Ascending aorta (tissue), 2 donors: ENCODE results near the gene KCNN3. TPM values are rescaled to one million over a fixed set of nuclear protein-coding genes. Genes with fewer than 3 reads are reported as not detected.

ENCODE experiments used
- DNase-seq, 2 donors: peaks; one replicate each; pipeline ENCODE4 v3.0.0-alpha.2; 2019; ENCODE audit warnings: low spot score in 2 of 2
- H3K27ac ChIP-seq, 2 donors: fragments of 200-600 bp; sonication (generic); one replicate each; pipeline ENCODE4 v1.5.1; 2016 to 2017; ENCODE audit warnings: mild to moderate bottlenecking in 1 of 2
- H3K27me3 ChIP-seq: fragments of 200-600 bp; sonication (generic); one replicate; pipeline ENCODE4 v1.5.1; 2017
- H3K36me3 ChIP-seq, 2 donors: fragments of 200-600 bp; sonication (generic); one replicate each; pipeline ENCODE4 v1.5.1; 2016
- H3K4me1 ChIP-seq, 2 donors: fragments of 200-600 bp; sonication (generic); one replicate each; pipeline ENCODE4 v1.5.1; 2016 to 2017; ENCODE audit warnings: mild to moderate bottlenecking in 1 of 2
- H3K4me3 ChIP-seq, 2 donors: fragments of 200-600 bp; sonication (generic); one replicate each; pipeline ENCODE4 v1.5.1; 2016 to 2017; ENCODE audit warnings: mild to moderate bottlenecking in 1 of 2
- H3K9me3 ChIP-seq, 2 donors: fragments of 200-600 bp; sonication (generic); one replicate each; pipeline ENCODE4 v1.5.1; 2016
- intact Hi-C: fragments of 100-400 bp; cut with DNase I; formaldehyde crosslinking; loops from one replicate; pipeline ENCODE4 v1.15.1; 2023
- total RNA-seq: library from RNA; depleted of rRNA; stranded (reverse); fragments of >200 nt; gene quantifications from one replicate; pipeline ENCODE4 v1.1.0, GENCODE V29; 2016
- TF ChIP-seq, protein P1 (sequence below), 3 experiments: fragments of 200-600 bp in 2 of 3; fragments of 450-650 bp in 1 of 3; sonication (generic) in 2 of 3; IDR thresholded peaks; one replicate each; pipeline ENCODE4 v1.5.1; 2016 to 2019; ENCODE audit warnings: antibody characterized with exemption in 3 of 3, mild to moderate bottlenecking in 1 of 3, moderate library complexity in 1 of 3

KCNN3 gene
- total RNA-seq, 1 donor from 2014 or later, result 24.6 TPM

DNA sequence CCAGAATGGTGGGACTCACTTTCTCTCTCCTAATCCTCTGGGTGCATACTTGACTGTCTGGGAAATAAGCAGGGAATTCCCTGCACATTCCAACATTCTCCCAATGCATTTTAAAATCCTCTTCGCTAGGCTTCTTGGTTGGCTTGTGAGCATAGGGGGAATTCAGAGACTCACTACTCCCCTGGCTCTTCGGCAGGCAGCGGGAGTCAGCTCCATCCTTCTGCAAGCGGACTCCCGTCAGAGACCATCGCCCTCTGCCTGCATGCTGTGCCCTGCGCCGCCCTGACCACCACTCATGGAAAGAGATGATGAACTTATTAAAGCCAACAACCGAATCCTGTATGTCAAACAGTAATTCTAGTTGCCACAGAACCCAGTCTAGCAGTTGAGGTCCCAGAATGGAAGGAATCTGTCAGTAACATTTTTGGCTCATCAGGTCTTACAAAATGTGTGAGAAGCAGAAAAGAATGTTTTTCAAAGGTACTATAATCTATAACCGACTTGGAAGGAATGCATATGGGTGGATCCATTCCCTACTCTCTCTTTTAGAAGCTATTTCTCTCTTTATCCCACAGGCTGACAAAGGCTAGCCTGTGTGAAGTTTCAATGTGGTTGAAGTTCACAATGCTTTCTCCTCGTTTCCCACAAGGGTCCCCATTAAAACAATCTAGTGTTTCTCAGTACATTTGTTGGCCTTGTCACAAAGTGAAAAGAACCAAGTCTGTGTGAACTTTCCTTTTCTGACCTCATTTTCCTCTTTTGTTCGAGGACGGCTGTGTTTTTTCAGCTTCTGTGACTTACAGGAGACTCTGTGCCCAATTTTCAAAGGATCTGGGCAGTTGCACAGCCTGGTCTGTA, 143.0 kb downstream of the KCNN3 start:
- DNase-seq, result no peak
- peaks cover 0 to 10% of the 10 kb centered on the region in 2 donors for H3K4me1 ChIP-seq
- peak overlapping the region in 1 of 2 donors; percentile 12 for H3K4me3 ChIP-seq
- no peaks in the 10 kb centered on the region for H3K9me3 ChIP-seq
- no peaks in the 10 kb centered on the region for H3K27me3 ChIP-seq
- H3K36me3 ChIP-seq, result no peaks in the 10 kb centered on the region
- no peak overlapping the region for H3K27ac ChIP-seq
- TF ChIP-seq, protein P1, sequence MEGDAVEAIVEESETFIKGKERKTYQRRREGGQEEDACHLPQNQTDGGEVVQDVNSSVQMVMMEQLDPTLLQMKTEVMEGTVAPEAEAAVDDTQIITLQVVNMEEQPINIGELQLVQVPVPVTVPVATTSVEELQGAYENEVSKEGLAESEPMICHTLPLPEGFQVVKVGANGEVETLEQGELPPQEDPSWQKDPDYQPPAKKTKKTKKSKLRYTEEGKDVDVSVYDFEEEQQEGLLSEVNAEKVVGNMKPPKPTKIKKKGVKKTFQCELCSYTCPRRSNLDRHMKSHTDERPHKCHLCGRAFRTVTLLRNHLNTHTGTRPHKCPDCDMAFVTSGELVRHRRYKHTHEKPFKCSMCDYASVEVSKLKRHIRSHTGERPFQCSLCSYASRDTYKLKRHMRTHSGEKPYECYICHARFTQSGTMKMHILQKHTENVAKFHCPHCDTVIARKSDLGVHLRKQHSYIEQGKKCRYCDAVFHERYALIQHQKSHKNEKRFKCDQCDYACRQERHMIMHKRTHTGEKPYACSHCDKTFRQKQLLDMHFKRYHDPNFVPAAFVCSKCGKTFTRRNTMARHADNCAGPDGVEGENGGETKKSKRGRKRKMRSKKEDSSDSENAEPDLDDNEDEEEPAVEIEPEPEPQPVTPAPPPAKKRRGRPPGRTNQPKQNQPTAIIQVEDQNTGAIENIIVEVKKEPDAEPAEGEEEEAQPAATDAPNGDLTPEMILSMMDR (IDR thresholded peaks at IDR 0.05), result no peak
- intact Hi-C loops, result no loop called here

DNA sequence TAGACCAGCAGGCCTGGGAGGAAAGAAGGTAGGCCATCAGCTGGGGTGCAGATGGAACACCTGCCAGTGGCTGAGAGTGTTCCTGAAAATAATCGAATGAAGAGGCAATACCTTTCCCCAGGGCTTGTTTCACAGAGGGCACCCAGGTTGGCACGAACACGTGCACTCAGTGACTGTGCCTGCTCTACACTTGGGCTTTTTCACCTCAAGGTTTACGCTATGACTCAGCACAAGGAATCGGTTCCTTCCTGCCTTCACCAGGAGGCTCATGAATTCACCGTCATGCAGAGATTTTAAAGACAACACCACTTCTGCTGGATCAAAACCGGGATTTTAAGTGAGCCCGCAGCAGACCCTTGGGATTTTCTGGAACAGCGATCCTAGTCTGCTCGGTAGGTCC, 143.6 kb downstream of the KCNN3 start:
- no peak overlapping the region for H3K27ac ChIP-seq
- no peaks in the 10 kb centered on the region for H3K9me3 ChIP-seq
- peak overlapping the region in 1 of 2 donors; percentile 12 for H3K4me3 ChIP-seq

DNA sequence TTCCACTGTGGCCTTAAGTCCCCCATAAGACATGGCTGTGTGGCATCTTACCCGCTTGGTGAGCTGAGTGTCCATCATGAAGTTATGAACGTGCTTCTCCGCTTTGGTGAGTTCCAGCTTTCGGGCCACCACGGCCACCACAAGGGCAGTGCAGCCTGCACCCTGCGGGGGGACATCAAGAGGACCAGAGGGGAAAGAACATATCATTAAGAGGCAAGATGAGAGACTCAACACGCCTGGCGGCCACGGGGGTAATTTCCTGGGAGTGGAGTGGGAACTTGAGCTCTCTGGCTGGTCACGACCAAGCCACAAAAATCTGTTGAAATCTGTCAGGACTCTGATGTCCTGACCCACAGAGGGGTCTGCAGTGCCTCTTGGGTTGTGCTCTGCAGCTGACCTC, 144.2 kb downstream of the KCNN3 start:
- no peaks in the 10 kb centered on the region for H3K36me3 ChIP-seq
- peaks cover 0 to 10% of the 10 kb centered on the region in 2 donors for H3K4me1 ChIP-seq
- no peaks in the 10 kb centered on the region for H3K27me3 ChIP-seq
- DNase-seq, result no peak
- no peaks in the 10 kb centered on the region for H3K9me3 ChIP-seq
- H3K4me3 ChIP-seq, result no peak overlapping the region
- H3K27ac ChIP-seq, result no peak overlapping the region
- intact Hi-C loops, result no loop called here
- TF ChIP-seq, protein P1 (IDR thresholded peaks at IDR 0.05), result no peak

More for the DNA sequence above, 143.6 kb downstream of the KCNN3 start:
- no peak for DNase-seq
- Histone ChIP-seq H3K36me3 (no peaks in the 10 kb centered on the region), H3K4me1 (peaks cover 0 to 10% of the 10 kb centered on the region in 2 donors), H3K27me3 (no peaks in the 10 kb centered on the region)
- intact Hi-C loops, result no loop called here
- TF ChIP-seq, protein P1 (IDR thresholded peaks at IDR 0.05), result no peak

DNA sequence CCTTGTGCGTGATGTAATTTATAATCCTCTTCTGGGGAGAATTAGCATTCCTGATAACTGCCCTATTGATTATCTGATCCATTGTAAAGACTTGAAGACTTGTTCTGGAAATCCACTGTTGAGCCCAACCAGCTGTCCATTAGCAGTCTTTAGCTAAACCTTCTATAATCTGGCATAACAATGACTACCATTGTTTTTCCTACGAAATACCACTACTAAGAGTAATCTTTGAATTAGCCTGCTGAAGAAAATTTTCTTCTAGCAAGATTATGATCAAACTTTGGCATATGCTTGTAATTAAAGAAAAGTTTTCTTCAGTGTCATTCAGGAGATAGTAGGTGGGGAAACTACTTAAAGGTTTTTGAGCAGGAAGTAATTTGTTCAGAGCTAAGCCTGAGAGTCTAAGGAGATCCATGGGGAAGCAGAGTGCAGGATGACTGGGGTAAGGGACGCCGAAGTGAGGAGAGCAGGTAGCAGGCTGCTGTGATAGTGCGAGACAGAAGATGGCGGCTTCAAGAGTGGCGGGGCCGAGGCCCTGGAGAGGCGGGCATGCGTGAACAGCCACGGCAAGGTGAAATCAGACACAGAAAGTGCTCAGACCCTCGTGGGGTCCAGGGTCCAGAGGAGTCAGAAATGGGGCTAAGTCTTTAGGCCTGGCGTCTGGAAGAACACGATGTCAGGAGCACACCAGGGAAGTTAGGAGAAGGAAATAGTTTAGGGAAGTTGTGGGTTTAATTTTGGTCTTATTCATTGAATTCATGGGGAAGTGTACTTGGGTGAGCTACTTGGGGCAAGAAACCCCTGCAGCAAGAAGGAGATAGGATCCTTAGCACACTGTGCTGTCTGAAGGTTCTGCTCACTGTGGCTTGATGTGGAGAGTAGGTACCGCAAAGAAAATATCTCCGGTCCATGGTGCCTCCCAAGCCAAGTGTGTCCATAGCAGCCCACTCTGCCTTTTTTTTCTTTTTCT, 149.5 kb downstream of the KCNN3 start:
- Histone ChIP-seq H3K4me1 (no peaks in the 10 kb centered on the region), H3K27ac (no peak overlapping the region), H3K36me3 (no peaks in the 10 kb centered on the region), H3K4me3 (no peak overlapping the region), H3K27me3 (no peaks in the 10 kb centered on the region), H3K9me3 (no peaks in the 10 kb centered on the region)
- DNase-seq, result no peak
- TF ChIP-seq, protein P1 (IDR thresholded peaks at IDR 0.05), result no peak
- intact Hi-C loops, result no loop called here

DNA sequence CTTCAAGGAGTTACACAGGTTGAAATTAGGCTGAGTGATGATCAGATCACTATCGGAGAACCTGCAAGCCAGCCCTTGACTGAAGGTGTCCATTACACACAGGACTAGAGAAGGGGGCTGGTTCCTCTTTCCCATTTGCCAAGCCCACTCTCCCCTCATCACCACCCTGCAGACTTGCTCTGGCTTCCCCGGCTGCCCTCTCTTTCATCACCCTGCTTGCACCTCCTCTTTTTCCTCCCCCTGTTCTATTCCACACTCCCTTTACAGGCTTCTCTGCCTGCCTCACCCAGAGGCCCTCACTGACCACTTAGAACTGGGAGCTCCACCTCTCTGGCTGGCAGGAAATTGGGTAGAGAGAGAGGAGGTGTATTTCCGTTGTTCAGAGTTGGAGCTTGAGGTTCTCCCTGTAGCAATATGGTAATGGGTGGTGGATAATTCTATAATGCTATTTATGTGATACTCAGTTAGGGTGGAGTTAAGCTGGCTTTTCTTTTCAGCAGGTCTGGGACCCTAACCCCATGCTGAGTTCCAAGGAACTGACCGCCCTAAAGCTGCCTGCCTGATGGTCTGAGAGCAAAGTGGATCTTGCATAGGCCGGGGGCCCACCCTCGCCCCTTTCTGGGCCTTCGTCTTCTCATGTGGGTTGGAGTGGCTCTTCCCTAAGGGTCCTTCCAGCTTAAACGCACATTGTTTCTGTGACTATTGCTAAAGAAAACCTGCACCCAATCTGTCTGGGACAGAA, 150.3 kb downstream of the KCNN3 start:
- Histone ChIP-seq H3K4me1 (no peaks in the 10 kb centered on the region), H3K36me3 (no peaks in the 10 kb centered on the region), H3K27ac (no peak overlapping the region), H3K4me3 (no peak overlapping the region), H3K9me3 (no peaks in the 10 kb centered on the region), H3K27me3 (no peaks in the 10 kb centered on the region)
- TF ChIP-seq, protein P1 (IDR thresholded peaks at IDR 0.05), result no peak
- intact Hi-C loops, result no loop called here
- DNase-seq, result no peak
